Endothelial cell of umbilical vein (primary cell): ENCODE measurements around the gene TUT1.

Experiments used
- POLR2AphosphoS5 ChIP-seq: IDR thresholded peaks from 2 replicates; pipeline ENCODE4 v1.6.1; 2012; ENCODE audit warnings: low read depth, mild to moderate bottlenecking, control low read depth, low read length, moderate library complexity; ENCODE audit not compliant: insufficient read depth
- TF ChIP-seq, protein P1 (sequence below), 2 donors: IDR thresholded peaks; 1 replicate in 1 of 2; 2 replicates in 1 of 2; pipeline ENCODE4 v1.5.1; 2011; ENCODE audit warnings: low read length in 2 of 2, mild to moderate bottlenecking in 2 of 2, moderate library complexity in 2 of 2, control low read depth in 1 of 2, inconsistent platforms in 1 of 2, low read depth in 1 of 2; ENCODE audit not compliant: insufficient read depth in 1 of 2; ENCODE audit errors: extremely low read depth in 1 of 2

DNA sequence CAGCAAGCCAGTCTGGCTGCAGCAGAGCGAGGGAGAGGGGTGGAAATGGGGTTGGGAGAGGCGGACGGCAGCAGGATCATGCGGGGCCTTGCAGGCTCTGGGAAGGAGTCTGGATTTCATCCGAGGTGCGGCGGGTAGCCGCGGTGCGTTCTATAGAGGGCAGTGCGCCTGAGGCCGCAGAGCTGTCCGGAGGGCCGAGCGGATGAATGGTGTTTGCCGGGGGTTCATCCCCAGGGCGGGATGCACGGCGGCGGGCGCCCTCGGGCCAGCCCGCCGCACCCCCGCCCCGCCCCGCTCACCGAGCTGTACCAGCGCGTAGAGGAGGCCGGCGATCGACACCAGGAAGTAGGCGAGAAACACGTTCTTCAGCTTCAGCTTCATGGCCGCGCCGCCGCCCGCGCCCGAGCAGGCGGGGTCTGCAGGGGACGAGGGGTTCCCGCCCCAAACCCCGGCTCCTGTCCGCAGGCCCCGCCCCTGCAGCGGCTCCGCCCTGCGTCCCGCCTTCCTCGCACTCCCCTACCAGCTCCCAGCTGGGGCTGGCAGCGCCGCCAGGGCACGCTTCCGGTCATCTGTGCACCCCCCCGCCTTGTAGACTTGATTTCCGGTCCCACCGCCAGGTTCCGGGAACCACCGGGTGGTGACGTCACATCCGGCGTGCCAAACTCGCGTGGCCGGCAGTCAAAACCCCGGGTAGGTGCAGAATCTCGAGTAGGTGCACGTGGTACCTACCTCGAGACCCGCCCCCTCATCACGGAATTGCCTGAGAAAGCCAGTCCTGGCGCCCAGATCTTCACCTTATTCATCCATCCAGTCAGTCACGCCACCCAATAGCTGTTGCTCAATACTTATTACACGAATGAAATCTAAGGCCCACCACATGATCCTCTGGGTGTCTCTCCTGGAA, 30.5 kb upstream of the TUT1 start, which contains the start of gene B3GAT3:
- TF ChIP-seq, protein P1, sequence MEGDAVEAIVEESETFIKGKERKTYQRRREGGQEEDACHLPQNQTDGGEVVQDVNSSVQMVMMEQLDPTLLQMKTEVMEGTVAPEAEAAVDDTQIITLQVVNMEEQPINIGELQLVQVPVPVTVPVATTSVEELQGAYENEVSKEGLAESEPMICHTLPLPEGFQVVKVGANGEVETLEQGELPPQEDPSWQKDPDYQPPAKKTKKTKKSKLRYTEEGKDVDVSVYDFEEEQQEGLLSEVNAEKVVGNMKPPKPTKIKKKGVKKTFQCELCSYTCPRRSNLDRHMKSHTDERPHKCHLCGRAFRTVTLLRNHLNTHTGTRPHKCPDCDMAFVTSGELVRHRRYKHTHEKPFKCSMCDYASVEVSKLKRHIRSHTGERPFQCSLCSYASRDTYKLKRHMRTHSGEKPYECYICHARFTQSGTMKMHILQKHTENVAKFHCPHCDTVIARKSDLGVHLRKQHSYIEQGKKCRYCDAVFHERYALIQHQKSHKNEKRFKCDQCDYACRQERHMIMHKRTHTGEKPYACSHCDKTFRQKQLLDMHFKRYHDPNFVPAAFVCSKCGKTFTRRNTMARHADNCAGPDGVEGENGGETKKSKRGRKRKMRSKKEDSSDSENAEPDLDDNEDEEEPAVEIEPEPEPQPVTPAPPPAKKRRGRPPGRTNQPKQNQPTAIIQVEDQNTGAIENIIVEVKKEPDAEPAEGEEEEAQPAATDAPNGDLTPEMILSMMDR (IDR thresholded peaks at IDR 0.05; ENCODE audit: extremely low read depth in 1 of 2, insufficient read depth in 1 of 2, low read depth in 1 of 2, low read length in 2 of 2), result no peak
- TF ChIP-seq POLR2AphosphoS5, result peak; percentile 98
